ENCODE measurements around the gene LYPLAL1.
"Not testable (repeated sequence)": the region's sequence is repeated elsewhere in the genome, so short reads cannot be mapped to it uniquely, and the experiment has no call there.

The LYPLAL1 gene

GRCh38 chr1:219209578-219209977, 35.9 kb downstream of the LYPLAL1 start:
- no peak for DNase-seq

DNA sequence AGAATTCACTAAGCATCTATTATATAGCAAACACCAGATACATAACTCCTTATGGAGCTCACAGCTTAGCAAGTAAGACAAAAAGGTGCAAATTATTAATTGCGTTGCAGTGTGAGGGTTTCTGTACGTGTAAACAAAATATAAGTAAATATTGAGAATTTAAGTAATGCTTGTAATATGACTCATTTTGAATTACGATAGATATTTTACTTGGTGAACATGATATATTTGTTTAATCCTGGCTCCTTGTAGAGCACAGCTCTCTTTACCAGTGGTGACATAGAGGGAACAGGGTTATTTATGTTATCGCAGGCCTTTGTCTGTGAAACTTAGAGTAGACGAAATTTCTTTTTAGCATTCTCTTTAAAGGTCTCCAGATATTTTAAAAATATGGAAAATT, 36.4 kb downstream of the LYPLAL1 start:
- no peak for DNase-seq

DNA sequence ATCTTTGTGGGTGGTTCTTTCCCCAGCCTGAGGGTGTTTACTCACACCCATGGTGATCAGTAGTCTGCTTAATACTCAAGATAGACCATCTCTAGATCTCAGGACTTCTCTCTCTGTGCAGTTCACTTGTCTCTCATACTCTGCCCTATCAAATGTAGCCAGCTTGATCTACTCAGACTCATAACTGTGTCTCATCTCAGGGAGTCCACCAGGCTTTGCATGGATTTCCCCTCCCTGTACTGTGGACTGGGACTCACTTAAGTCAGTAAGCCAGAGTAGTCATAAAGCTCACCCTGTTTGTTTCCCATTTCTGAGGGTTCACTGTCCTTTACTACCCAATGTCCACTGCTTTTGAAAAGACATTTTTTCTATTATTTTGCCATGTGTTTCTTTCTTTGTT, 41.8 kb downstream of the LYPLAL1 start:
- no peak for DNase-seq

DNA sequence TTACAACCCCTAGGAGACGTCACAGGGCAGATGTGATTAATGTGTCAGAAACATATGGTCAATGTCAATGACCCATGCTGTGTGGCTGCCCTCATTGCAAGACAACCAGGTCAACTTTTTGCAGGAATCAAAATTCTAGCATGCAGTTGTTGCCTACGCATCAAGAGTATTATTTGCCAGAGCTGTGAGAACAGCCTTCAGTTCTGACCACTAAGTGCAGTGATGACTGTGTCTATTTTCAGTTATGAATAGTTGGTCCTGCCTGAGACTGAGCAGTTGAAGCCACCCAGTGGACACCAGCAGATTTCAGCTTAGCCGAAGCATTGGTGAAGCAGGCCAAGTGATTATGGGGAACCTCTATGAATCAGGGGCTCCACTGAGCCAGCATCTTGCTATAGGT, 47.3 kb downstream of the LYPLAL1 start:
- peak in 1 of 56 donors; percentile 1 for DNase-seq

- DNase-seq: no peak
These were observed 49.8 kb downstream of the LYPLAL1 start for GRCh38 chr1:219223496-219223895.

DNA sequence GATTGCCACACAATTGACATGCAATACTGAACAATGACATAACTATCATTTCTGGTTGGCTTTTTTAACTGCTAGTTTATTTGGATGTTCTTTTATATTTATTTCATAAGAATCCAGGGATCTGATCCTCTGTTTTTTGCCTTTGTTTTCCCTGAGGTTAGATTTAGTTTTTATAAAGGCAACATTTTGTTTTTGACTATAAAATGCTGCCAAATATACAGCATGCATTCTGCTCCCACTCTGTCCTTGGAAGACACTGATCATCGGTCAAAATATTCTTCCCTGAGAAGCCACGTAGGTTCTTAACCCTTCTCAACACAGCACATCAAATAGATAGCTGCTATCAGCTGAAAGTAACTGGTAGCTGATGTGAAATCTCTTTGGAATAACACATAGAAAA, 52.5 kb downstream of the LYPLAL1 start:
- DNase-seq: no peak

GRCh38 chr1:219227360-219228057, 53.8 kb downstream of the LYPLAL1 start:
- DNase-seq: no peak

- no peak for DNase-seq
These were observed 54.4 kb downstream of the LYPLAL1 start for GRCh38 chr1:219228058-219228419.

DNA sequence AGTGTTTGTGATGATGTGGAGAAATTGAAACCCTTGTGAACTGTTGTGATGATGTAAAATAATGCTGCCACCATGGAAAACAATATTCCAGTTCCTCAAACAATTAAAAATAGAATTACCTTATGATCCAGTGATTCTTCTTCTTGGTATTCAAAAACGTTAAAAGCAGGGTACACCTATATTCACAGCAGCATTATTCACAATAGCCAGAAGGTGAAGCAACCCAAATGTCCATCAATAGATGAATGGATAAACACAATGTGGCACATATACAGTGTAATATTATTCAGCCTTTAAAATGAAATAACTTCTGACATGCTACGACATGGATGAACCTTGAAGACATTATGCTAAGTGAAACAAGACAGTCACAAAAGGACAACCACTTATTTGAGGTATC, 59.2 kb downstream of the LYPLAL1 start:
- DNase-seq: no peak

DNA sequence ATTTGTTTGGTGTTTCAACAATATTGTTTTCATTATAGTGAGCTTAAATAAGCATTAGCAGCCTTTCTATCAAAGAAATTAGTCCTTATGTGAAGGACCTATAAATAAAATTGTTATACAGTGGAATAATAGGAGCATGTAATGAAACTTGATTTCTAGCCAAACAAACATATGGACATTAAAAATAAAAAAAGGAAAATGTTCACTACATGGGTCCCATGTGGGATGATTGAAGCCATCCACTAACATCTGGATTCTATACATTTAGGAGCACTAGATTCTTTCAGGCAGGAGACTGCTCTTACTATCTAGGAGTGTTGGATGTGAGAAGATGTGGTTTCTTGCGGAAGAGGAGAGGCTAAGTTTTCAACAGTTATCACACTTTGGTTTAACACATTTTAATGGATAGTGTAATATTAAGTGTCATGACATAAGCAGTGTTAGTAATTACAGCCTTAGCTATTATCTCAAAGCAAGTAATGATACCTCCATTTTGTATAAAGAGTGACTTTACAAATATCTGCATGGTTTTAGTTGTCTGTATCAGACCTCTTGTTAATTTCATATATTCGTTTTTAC, 62.3 kb downstream of the LYPLAL1 start:
- no peak for DNase-seq

DNA sequence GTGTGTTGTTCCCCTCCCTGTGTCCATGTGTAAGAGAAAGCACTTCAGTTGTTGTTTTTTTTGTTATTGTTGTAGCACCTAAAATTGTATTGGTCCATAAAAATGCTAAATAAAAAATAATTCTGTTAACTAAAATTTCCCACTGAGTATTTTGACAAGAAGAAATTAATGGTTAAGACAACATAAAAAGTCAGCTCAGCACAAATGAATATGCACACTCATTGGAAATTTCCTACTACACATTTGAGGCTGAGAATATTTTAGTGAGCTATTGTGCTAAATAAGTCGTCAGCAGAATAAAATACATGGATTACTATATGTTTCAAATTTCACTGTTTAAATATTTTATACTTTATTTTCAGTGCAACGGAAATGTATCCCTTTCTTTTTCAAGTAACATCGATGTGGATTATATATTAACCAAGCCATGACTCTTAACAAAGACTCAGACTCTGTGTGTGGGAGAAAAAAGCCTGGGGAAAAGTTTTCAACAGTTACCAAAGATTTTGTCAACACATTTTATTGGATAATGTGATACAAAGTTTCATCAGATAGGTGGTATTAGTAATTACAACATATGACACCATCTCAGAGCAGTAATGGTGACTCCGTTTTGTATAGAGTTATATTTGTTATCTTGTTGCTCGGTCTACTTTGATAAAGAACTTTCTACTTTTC, 63.4 kb downstream of the LYPLAL1 start:
- DNase-seq: no peak

- DNase-seq: no peak
These were observed 65.8 kb downstream of the LYPLAL1 start for GRCh38 chr1:219239518-219239917.

GRCh38 chr1:219244864-219245263, 71.2 kb downstream of the LYPLAL1 start:
- no peak for DNase-seq

DNA sequence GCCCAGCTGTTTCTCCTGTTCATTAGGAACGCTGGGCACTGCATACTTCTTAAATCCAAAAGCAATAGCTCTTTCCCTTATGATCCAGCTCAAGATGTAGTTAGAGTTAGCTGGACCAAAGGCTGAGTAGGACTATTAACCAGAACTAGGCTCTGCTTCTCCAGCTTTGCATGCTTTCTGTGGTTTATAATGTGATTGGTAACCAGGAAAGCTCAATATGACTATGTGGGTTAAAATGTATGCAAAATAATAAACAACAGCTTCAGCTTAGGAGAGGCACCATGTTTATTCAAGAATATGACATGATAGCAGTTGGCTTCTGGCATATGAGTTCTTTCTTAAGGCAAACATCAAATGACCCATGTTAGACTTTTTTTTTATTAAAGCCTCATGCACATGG, 73.8 kb downstream of the LYPLAL1 start:
- no peak for DNase-seq

DNA sequence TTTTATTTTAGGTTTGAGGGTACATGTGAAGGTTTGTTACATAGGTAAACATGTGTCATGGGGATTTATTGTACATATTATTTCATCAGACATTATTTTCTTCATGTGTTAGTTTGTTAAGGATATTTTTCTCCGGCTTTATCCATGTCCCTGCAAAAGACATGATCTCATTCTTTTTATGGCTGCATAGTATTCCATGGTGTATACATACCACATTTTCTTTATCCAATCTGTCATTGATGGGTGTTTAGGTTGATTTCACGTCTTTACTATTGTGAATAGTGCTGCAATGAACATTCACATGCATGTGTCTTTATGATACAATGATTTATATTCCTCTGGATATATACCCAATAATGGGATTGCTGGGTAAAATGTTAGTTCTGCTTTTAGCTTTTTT, 76.8 kb downstream of the LYPLAL1 start:
- DNase-seq: not testable (repeated sequence)

DNA sequence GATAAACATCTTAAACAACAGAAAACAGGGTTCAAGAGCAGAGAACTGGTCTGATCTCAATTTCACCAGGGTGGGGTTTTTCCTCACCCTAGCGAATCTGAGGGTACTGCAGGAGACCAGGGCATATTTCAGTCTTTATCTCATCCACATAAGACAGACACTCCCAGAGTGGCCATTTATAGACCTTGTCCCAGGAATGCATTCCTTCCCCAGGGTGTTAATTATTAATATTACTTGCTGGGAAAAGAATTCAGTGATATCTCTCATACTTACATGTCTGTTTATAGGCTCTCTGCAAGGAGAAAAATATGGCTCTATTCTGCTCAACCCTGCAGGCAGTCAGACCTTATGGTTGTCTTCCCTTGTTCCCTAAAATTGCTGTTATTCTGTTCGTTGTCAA, 84.1 kb downstream of the LYPLAL1 start:
- no peak for DNase-seq

DNA sequence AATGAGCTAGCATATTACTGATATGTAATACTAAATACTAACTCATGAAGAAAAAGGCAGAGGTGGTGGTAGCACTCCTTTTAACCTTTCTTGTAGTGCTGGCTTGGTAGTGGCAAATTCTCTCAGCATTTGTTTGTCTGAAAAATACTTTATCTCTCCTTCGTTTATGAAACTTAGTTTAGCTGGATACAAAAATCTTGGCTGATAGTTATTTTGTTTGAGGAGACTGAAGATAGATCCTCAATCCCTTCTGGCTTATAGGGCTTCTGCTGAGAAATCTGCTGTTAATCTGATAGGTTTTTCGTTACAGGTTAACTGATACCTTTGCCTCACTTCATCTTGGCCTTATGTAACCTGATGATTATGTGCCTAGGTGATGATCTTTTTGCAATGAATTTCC, 87.8 kb downstream of the LYPLAL1 start:
- DNase-seq: no peak

All from nucleus accumbens (tissue), 56 donors.